Measurements from ENCODE around the gene UGGT1. TPM values are rescaled to one million over a fixed set of nuclear protein-coding genes. Genes with fewer than 3 reads are reported as not detected.
"Not testable (repeated sequence)": the region's sequence is repeated elsewhere in the genome, so short reads cannot be mapped to it uniquely, and the experiment has no call there.

The UGGT1 gene
- total and polyA plus RNA-seq, 8 donors, result 6.9 to 38.8 (median 32.1) TPM

- H3K9me3 ChIP-seq, result no peaks in the 10 kb centered on the region
- 63 to 78% methylated on average over 3 of the region's 3 CpGs for WGBS, 2 donors
- no peaks in the 10 kb centered on the region for H3K4me1 ChIP-seq
- no peaks in the 10 kb centered on the region for H3K27me3 ChIP-seq
- DNase-seq, result peak in 1 of 6 donors; percentile 42
- no peak for TF ChIP-seq CTCF (IDR thresholded peaks at IDR 0.05)
- no peaks in the 10 kb centered on the region for H3K36me3 ChIP-seq
- H3K27ac ChIP-seq, result no peak overlapping the region
- intact Hi-C loops (cut with DNase I), result no loop called here
- FAIRE-seq, result no peak
- H3K4me3 ChIP-seq, result no peak overlapping the region
- no peak for ATAC-seq
Measured at GRCh38 chr2:128198656-128199055, 107.7 kb downstream of the UGGT1 start.

- Histone ChIP-seq H3K27me3 (no peaks in the 10 kb centered on the region), H3K9me3 (no peaks in the 10 kb centered on the region), H3K4me1 (no peaks in the 10 kb centered on the region), H3K27ac (no peak overlapping the region), H3K4me3 (no peak overlapping the region), H3K36me3 (no peaks in the 10 kb centered on the region)
- ATAC-seq (no peak), FAIRE-seq (no peak), DNase-seq (no peak)
- TF ChIP-seq CTCF (IDR thresholded peaks at IDR 0.05), result no peak
- 87 to 92% methylated on average over 7 of the region's 7 CpGs for WGBS, 2 donors
- intact Hi-C loops (cut with DNase I), result no loop called here
Measured at GRCh38 chr2:128199141-128199540, 108.1 kb downstream of the UGGT1 start.

GRCh38 chr2:128202791-128203190 is 111.8 kb downstream of the UGGT1 start:
- FAIRE-seq (no peak), DNase-seq (no peak), ATAC-seq (no peak)
- Histone ChIP-seq H3K36me3 (no peaks in the 10 kb centered on the region), H3K27me3 (no peaks in the 10 kb centered on the region), H3K4me3 (no peak overlapping the region), H3K27ac (no peak overlapping the region), H3K4me1 (no peaks in the 10 kb centered on the region), H3K9me3 (no peaks in the 10 kb centered on the region)
- 46 to 78% methylated on average over 1 of the region's 1 CpG for WGBS, 2 donors
- intact Hi-C loops (cut with DNase I), result no loop called here
- TF ChIP-seq CTCF (IDR thresholded peaks at IDR 0.05), result no peak

- Histone ChIP-seq H3K36me3 (no peaks in the 10 kb centered on the region), H3K4me1 (no peaks in the 10 kb centered on the region), H3K27me3 (no peaks in the 10 kb centered on the region), H3K4me3 (no peak overlapping the region), H3K9me3 (no peaks in the 10 kb centered on the region), H3K27ac (no peak overlapping the region)
- WGBS, 2 donors, result 90 to 94% methylated on average over 3 of the region's 3 CpGs
- intact Hi-C loops (cut with DNase I), result no loop called here
- no peak for TF ChIP-seq CTCF (IDR thresholded peaks at IDR 0.05)
- no peak for DNase-seq
- no peak for FAIRE-seq
- no peak for ATAC-seq
Measured at GRCh38 chr2:128206245-128206644, 115.2 kb downstream of the UGGT1 start.

- WGBS, 2 donors, result 95 to 98% methylated on average over 23 of the region's 23 CpGs
- FAIRE-seq, result no peak
- H3K36me3 ChIP-seq, result no peaks in the 10 kb centered on the region
- H3K27me3 ChIP-seq, result no peaks in the 10 kb centered on the region
- H3K9me3 ChIP-seq, result no peaks in the 10 kb centered on the region
- TF ChIP-seq CTCF (IDR thresholded peaks at IDR 0.05), result no peak
- no peak for ATAC-seq
- no peak for DNase-seq
- intact Hi-C loops (cut with DNase I), result no loop called here
- no peaks in the 10 kb centered on the region for H3K4me1 ChIP-seq
- no peak overlapping the region for H3K4me3 ChIP-seq
- H3K27ac ChIP-seq, result no peak overlapping the region
Measured at GRCh38 chr2:128208023-128208422, 117.0 kb downstream of the UGGT1 start.

- H3K36me3 ChIP-seq; H3K4me1 ChIP-seq; H3K4me3 ChIP-seq; ATAC-seq; DNase-seq; H3K27me3 ChIP-seq; FAIRE-seq; H3K27ac ChIP-seq; H3K9me3 ChIP-seq; intact Hi-C loops (cut with DNase I): not testable (repeated sequence)
- WGBS, 2 donors, result 92 to 94% methylated on average over 18 to 22 of the region's 22 CpGs
Measured at GRCh38 chr2:128208631-128209324, 117.8 kb downstream of the UGGT1 start.

Data from pancreas (tissue), 10 donors.